ENCODE data around the gene VKORC1. TPM values are rescaled to one million over a fixed set of nuclear protein-coding genes. Genes with fewer than 3 reads are reported as not detected.
A peak's percentile ranks its signal among the peaks of the same experiment; 100 is the strongest.
"Not testable (repeated sequence)": the region's sequence is repeated elsewhere in the genome, so short reads cannot be mapped to it uniquely, and the experiment has no call there.

Gene VKORC1
- total and polyA plus RNA-seq, 2 of the 8 experiments (the other 6 are each of a cell fraction or from before 2014, with no cell fraction given) = 84.1 to 483 TPM

GRCh38 chr16:31136822-31137499 lies 42.4 kb upstream of the VKORC1 start:
- not testable (repeated sequence) for H2AK5ac ChIP-seq (ENCODE audit: low read depth, low read length); H2AFZ ChIP-seq (ENCODE audit: low read length); H3K79me1 ChIP-seq (ENCODE audit: low read depth, low read length); H4K8ac ChIP-seq (ENCODE audit: extremely low read depth, insufficient read depth, low read length); H3K23ac ChIP-seq (ENCODE audit: insufficient read length); H4K5ac ChIP-seq (ENCODE audit: insufficient read length, low read depth, low read length); H3K14ac ChIP-seq (ENCODE audit: insufficient read length); H3K4ac ChIP-seq (replicated peaks; ENCODE audit: insufficient read length, low read depth, low read length); H3K27me3 ChIP-seq (replicated peaks in 1 of 4; ENCODE audit: control insufficient read depth in 3 of 4, extremely low read depth in 1 of 4, insufficient read depth in 3 of 4, low read length in 3 of 4); H3K56ac ChIP-seq (replicated peaks; ENCODE audit: insufficient read length, low read depth, low read length); FAIRE-seq; H2BK120ac ChIP-seq (replicated peaks; ENCODE audit: low read depth, low read length); H2BK15ac ChIP-seq (ENCODE audit: low read length); H3K9ac ChIP-seq (replicated peaks in 1 of 4; ENCODE audit: extremely low read depth in 1 of 4, low read depth in 3 of 4, low read length in 3 of 4); H4K91ac ChIP-seq (replicated peaks; ENCODE audit: insufficient read length, low read length); H3K4me3 ChIP-seq (ENCODE audit: extremely low read depth in 1 of 4, insufficient read depth in 2 of 4, low read depth in 3 of 4, low read length in 4 of 4); H3K27ac ChIP-seq (ENCODE audit: low read depth, low read length); H3K4me2 ChIP-seq (ENCODE audit: insufficient read depth in 1 of 2, low read depth in 2 of 2, low read length in 2 of 2); H3K18ac ChIP-seq (ENCODE audit: extremely low read depth, low read length); H4K20me1 ChIP-seq (replicated peaks in 1 of 2; ENCODE audit: control insufficient read depth in 1 of 2, insufficient read depth in 2 of 2, low read length in 2 of 2); H3K9me3 ChIP-seq (ENCODE audit: insufficient read depth in 2 of 2, low read depth in 1 of 2, low read length in 1 of 2); H2BK20ac ChIP-seq (ENCODE audit: low read length); H2BK5ac ChIP-seq (ENCODE audit: low read depth, low read length); DNase-seq (ENCODE audit: low read depth in 1 of 2, low spot score in 2 of 2)
- whole genome bisulfite sequencing, 2 experiments (ENCODE audit: extremely low coverage in 1 of 2, insufficient coverage in 1 of 2, insufficient read length in 1 of 2, insufficient replicate concordance in 2 of 2, low coverage in 1 of 2, low lambda C conversion rate in 2 of 2, missing lambda C conversion rate in 1 of 2) = 90% methylated on average over 15 of the region's 20 CpGs; no CpG with 5 or more reads in 1 of the 2 experiments
- ChIA-PET POLR2A (ENCODE audit: partially characterized antibody) (interaction anchor here (0.9 to 34.9 kb wide), 7 partner anchors 16 to 152 kb away, joined by 3 to 713 read pairs (median 9); partner anchors contain the start of genes BCKDK, FUS, HSD3B7 and KAT8), CTCF (ENCODE audit: partially characterized antibody) (interaction anchor here (0.6 to 2.6 kb wide), 5 partner anchors 20 to 219 kb away, joined by 3 to 10 read pairs (median 3); partner anchors contain the start of gene KAT8)
- Histone ChIP-seq H3K4me1 (replicated peaks in 1 of 4; ENCODE audit: control insufficient read depth in 3 of 4, insufficient read depth in 4 of 4, low read length in 3 of 4) (peaks cover 5 to 45% (median 35%) of the 10 kb centered on the region in 4 experiments), H3K36me3 (ENCODE audit: control insufficient read depth in 2 of 4, insufficient read depth in 4 of 4, low read length in 3 of 4) (peaks cover 4 to 16% (median 6%) of the 10 kb centered on the region in 4 experiments), H2BK12ac (ENCODE audit: low read depth, low read length) (peak overlapping the region; percentile 96; the same call in 1 of the 2 replicates), H3K79me2 (ENCODE audit: control insufficient read depth in 1 of 2, insufficient read depth in 2 of 2, low read length in 2 of 2) (peaks cover 0 to 19% of the 10 kb centered on the region in 2 experiments; a peak in 2 of 4 replicates), H3K23me2 (ENCODE audit: low read depth, low read length) (peaks cover 16% of the 10 kb centered on the region)
